Islet precursor cell (in vitro differentiated cells): ENCODE measurements around the gene SLC52A3.
"Not testable (repeated sequence)": the region's sequence is repeated elsewhere in the genome, so short reads cannot be mapped to it uniquely, and the experiment has no call there.

ENCODE experiments used
- DNase-seq: peaks from one replicate; pipeline ENCODE4 v3.0.0-alpha.2; 2018

The SLC52A3 gene

DNA sequence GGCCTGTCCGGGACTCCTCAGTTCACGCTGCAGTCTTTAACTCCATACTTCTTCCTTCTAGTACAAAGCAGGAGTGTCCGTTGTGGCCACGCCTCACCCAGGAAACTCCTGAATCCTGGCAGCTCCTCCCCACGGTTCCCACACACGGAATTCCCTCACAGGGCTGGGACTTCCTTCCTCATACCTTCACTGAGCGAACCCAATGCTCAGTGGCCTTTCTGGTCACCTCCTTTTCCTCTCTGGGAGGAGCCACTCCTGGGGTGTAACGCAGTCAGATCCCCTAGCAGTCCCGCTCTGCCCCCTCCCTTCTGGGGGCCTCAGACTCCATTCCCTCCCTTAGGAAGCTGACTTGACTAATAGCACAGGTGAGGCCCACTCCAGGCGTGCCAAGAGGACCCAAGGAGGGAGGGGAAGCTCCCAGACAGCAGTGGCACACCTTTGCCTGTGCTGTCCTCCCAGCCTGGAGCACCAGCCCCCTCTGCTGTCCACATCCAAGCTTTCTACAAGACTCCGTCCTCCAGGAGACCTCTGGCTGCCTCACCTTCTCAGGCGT, at the start of gene SLC52A3:
SLC52A3 (minus strand) TSS at position 75 of the 553 bp plus-strand sequence. CDS start 2,726 bp downstream, outside the sequence.
- DNase-seq: peak; percentile 81

DNA sequence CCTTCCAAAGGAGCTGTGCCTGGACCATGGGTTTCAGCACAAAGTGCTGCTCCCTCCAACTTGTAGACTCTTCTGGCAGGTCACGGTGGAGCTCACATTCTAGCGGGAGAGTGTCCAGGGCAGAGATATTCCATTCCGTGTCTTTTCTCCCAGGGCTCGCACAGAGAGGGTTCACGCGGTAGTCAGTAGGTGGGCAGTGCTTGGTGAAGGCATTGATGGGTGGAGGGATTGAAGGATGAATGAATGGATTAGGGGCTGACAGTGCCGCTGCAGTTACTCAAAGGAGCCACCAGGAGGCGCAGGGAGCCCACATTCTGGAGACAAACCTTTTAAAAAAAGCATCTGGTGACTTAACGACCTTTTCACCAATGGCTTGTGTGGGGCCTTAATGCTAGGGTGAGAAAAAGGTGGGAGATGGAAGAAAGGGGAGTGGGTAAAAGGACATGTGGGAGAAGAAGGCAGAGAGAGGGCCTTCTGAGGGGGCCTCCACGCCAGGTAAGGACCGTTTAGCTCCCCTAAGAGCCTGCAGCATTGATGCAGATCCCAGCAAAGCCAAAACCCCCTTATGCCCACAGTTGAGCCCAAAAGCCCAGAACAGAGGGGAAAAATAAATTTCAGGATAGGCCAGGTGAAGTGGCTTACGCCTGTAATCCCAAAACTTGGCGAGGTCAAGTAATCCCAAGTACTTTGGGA, 47.8 kb upstream of the SLC52A3 start:
- DNase-seq: peak; percentile 70

DNA sequence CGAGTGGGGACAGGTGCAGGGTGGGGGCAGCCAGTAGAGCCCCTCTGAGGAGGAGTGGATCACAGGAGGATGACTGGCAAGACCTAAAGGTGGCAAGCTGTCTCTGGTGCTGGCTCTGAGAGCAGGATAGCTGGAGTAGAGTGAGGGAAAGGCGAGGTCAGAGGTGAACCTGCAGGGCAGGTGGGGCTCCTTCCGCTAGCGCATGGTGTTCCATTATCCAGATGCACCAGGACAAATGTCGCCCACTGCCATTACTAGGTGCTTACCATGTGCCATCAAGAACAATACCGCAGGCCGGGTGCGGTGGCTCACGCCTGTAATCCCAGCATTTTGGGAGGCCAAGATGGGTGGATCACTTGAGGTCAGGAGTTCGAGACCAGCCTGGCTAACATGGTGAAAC, 46.9 kb upstream of the SLC52A3 start:
- no peak for DNase-seq

GRCh38 chr20:813390-813789, 45.1 kb upstream of the SLC52A3 start:
- no peak for DNase-seq

GRCh38 chr20:812435-812814, 44.1 kb upstream of the SLC52A3 start:
- not testable (repeated sequence) for DNase-seq

DNA sequence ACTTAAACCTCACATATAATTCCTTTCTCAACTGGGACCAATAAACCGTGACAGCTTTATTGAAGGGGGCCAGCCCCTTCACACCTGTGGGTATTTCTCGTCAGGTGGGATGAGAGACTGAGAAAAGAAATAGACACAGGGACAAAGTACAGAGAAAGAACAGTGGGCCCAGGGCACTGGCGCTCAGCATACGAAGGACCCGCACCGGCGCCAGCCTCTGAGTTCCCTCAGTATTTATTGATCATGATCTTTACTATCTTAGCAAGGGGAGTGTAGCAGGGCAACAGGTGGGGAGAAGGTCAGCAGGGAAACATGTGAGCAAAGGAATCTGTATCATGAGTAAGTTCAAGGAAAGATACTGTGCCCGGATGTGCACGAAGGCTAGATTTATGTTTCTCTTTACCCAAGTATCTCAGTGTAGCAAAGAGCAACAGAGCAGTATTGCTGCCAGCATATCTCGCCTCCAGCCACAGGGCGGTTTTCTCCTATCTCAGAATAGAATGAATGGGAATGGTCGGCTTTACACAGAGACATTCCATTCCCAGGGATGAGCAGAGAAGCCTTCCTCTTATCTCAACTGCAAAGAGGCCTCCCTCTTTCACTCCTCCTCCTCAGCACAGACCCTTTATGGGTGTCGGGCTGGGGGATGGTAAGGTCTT, 43.6 kb upstream of the SLC52A3 start:
- DNase-seq: not testable (repeated sequence)

DNA sequence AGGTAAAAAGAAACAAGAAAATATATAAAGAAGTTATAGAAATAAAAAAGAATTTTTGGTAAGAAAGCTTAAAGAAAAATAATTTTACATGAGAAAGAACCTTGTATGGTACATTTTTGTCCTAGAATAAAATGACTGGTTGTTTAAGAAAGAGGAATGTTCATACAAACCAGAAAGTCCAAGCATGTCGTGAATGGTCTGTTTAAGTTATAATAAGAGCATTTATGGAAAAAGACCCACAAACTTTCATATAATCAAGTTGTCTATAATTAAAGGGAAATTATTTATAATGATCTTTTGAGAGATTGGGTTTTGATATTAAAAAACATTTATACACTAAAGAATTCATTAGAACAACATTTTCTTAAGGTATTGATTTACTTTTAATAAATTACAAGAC, 37.4 kb upstream of the SLC52A3 start:
- no peak for DNase-seq

- DNase-seq: no peak
These were observed 33.4 kb upstream of the SLC52A3 start for GRCh38 chr20:801678-802077.

DNA sequence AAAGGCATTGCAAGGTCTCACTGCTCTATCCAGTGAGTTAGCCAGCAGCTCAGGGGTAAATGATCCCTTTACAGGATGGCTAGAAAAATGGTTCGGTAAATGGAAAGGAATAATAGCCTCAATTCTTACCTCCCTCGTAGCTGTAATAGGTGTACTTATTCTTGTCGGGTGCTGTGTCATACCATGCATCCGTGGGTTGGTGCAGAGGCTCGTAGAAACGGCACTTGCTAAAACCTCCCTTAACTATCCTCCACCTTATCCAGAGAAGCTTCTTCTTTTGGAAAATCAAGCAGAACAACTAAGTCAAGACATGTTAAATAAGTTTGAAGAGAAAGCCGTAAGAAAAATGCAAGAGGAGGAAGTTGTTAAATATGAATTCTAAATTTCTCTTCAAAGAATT, 31.7 kb upstream of the SLC52A3 start:
- not testable (repeated sequence) for DNase-seq

GRCh38 chr20:798746-799145, 30.4 kb upstream of the SLC52A3 start:
- not testable (repeated sequence) for DNase-seq

DNA sequence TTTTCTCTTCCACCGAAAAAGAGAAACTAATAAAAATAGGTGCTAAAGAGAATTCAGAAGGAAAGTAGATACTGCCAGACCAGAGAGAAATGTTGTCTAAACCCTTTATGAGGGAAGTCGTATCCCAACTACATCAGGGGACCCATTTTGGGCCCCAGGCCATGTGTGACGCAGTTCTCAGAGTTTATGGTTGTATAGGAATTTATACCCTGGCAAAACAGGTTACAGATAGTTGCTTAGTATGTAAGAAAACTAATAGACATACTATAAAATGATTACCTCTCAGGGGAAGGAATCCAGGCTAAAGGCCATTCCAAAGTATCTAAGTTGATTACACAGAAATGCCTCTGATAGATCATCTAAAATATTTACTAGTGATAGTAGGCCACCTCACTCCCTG, 28.6 kb upstream of the SLC52A3 start:
- no peak for DNase-seq

DNA sequence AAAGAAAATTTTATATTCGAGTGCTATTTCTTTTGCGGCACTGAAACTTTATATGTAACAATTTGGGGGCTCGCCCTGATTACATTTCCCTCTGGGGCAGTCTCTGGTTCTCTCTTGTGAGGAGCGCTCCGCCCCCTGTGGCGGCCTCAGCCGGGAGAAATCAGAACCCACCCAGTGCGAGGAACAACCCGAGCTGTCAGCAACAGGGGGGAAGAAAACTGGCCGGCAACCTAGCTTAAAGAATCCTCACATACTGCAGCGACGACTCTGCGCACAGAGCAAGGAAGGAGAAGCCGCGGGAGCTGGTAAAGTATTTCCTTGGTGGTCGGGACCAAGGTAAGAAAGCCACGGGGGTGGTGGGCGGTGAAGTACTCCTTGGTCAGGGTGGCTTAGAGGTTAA, 23.9 kb upstream of the SLC52A3 start:
- no peak for DNase-seq

- no peak for DNase-seq
These were observed 22.8 kb upstream of the SLC52A3 start for GRCh38 chr20:791056-791455.

DNA sequence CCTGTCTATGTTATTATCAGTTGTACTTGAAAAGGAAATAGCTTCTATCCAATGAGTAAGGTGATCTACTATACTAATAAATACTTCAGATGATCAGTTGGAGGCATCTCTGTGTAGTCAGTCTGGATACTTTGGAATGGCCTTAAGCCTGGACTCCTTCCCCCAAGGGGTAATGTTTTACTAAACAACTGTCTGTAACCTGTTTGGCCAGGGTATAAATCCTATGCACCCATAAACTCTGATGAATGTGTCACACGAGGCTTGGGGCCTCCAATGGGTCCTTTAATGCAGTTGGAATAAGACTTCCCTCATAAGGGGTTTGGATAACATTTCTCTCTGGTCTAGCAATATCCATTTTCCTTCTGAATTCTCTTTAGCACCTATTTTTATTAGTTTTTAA, 19.5 kb upstream of the SLC52A3 start:
- DNase-seq: no peak

DNA sequence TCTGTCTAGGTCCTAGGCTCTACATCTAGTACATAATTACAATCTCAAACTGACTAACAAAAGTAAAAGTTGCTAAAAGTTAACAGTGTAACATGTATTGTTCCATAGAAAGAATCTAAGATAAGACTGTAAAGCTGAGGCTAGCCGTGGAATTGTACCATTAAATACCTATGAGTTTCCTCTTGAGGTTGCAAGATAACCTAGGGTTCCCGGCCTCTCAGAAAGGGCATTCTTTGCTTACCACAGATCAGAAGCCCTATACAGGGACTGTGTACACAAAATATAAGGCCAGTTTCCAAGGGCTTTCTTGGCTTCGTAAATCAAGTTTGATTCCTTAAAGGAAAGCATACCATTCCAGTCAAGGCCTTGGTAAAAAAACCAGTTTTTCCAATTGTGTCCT, 11.5 kb upstream of the SLC52A3 start:
- DNase-seq: no peak

GRCh38 chr20:776165-776564, 7.9 kb upstream of the SLC52A3 start:
- no peak for DNase-seq

DNA sequence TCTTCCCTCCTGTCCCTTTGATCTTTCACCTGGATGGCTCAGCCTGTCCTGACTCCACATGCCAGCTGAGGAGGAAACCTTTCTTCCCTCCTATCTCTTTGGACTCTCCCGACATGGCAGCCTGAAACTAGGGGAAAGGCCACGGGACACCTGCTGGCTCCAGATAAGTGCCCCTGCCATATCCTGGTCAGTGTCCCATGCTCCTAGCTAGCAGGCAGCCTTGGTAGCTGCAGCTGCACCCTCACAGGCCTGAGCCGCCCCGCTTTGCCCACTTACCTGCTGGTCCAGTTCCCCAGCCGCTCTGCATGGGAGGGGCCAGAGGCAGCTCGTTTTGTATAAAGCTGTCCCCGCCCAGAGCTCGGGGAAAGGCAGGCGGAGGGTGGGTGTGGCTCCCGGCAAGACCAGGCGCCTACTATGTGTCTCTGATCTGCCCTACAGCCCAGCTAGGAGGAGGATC, 7.4 kb upstream of the SLC52A3 start:
- DNase-seq: peak; percentile 70

- DNase-seq: no peak
These were observed 6.4 kb upstream of the SLC52A3 start for GRCh38 chr20:774660-775057.

- DNase-seq: no peak
These were observed 5.8 kb upstream of the SLC52A3 start for GRCh38 chr20:774016-774659.

- DNase-seq: no peak
These were observed 4.5 kb upstream of the SLC52A3 start for GRCh38 chr20:772806-773205.

GRCh38 chr20:771741-772464, 3.6 kb upstream of the SLC52A3 start:
- DNase-seq: no peak

- DNase-seq: no peak
These were observed 2.4 kb upstream of the SLC52A3 start for GRCh38 chr20:770691-771090.

GRCh38 chr20:766906-767305, 1.4 kb downstream of the SLC52A3 start:
- DNase-seq: no peak
